GM10266 (cell line): ENCODE results near the gene PKP2.

Experiments
- DNase-seq: peaks from one replicate; pipeline ENCODE4 v3.0.0; 2012; ENCODE audit errors: extremely low spot score
- TF ChIP-seq, protein P1 (sequence below): IDR thresholded peaks from 2 replicates; pipeline ENCODE4 v1.5.1; 2012; ENCODE audit warnings: mild to moderate bottlenecking, low read depth; ENCODE audit not compliant: control insufficient read depth, insufficient read depth; ENCODE audit errors: missing control alignments

Gene PKP2

DNA sequence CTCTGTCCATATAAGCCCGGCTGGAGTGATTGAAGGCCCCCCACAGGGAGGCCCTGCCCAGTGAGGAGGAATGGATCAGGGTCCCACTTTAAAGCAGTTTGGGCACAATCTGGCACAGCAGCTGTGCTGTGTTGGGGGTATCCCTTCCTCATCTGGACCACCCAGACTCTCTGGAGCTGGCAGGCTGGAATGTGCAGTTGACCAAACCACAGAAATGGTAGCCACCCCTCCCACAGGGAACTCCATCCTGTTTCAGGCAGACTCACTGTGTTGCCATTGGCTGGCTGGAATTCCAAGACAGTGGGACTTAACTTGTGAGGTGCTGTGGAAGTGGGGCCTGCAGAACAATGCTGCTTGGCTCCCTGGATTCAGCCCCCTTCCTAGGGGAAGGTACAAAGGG lies 87.4 kb downstream of the PKP2 start:
- DNase-seq: no peak
- TF ChIP-seq, protein P1, sequence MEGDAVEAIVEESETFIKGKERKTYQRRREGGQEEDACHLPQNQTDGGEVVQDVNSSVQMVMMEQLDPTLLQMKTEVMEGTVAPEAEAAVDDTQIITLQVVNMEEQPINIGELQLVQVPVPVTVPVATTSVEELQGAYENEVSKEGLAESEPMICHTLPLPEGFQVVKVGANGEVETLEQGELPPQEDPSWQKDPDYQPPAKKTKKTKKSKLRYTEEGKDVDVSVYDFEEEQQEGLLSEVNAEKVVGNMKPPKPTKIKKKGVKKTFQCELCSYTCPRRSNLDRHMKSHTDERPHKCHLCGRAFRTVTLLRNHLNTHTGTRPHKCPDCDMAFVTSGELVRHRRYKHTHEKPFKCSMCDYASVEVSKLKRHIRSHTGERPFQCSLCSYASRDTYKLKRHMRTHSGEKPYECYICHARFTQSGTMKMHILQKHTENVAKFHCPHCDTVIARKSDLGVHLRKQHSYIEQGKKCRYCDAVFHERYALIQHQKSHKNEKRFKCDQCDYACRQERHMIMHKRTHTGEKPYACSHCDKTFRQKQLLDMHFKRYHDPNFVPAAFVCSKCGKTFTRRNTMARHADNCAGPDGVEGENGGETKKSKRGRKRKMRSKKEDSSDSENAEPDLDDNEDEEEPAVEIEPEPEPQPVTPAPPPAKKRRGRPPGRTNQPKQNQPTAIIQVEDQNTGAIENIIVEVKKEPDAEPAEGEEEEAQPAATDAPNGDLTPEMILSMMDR: no peak

DNA sequence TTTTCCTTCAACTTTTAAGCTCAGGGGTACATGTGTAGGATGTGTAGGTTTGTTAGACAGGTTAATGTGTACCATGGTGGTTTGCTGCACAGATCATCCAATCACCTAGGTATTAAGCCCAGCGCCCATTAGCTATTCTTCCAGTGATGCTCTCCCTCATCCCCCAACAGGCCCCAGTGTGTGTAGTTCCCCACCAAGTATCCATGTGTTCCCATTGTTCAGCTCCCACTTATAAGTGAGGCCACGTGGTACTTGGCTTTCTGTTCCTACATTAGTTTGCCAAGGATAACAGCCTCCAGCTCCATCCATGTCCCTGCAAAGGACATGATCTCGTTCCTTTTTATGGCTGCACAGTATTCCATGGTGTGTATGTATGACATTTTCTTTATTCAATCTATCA lies 92.3 kb downstream of the PKP2 start:
- TF ChIP-seq, protein P1: no peak
- no peak for DNase-seq

DNA sequence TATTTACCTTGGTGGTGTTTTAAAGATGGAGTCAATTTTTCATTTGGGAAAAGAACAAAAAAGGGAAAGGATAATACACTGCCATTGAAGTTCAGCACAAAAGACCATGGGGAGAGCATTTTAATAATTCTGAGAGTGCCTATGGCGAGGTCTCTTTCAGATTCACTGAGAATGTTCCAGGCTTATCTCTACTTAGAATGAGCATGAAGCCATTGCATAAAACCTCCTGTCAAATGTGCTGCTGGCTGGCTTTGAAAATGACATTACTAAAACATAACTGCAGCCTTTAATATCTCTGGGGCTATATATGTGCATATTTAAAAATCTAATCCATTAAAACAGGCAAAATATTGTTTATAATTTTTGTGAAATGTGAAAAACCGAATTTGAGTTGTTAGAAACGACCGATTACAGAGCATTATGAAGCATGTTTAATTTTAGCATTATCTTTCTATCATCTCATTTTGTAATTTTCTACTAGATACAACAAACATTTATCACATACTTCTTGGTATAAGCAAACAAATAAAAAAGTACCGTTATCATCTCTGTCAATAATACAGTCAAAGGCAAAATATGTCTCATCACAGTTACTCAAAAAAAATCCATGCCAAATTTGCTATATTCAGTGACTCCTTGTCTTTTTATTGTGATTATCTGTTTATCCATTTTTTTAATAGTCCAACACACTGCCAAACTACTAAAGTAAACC lies 95.2 kb downstream of the PKP2 start:
- TF ChIP-seq, protein P1: no peak
- no peak for DNase-seq

DNA sequence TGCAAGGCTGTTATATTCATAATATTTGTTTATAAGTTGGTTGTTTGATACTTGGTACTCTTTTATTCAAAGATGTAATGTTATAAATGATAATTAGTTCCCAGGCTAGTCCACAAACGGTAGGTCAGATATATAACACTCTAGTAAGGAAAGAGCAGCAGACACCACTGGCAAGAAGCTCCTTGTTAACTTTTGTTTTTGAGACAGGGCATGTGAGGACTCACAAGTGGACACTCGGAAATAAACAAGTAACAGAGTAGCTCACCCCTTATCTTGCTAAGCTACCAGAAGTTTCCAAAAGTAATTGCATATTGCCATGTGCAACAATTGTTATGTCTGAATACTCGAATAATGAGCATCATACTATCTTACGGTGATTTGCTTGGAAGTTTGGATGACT lies 102.3 kb downstream of the PKP2 start:
- no peak for DNase-seq
- TF ChIP-seq, protein P1: no peak

DNA sequence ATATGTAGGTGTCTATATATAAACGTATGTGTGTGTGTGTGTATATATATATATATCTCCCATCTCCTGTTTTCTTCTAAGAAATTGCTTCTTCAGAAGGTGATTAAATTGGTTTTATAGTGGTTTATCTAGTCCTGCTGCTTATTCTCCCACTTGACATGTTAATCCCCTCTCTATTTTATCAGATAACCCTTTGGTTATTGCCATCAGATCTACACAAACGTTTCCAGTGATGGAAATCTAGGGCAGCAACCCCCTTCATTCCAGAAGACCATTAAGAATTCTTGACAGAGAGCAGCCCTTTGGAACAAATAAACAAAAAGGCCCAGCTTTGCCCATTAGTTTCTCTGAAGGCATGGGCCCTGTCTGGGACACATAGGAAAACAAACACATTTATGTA lies 106.7 kb downstream of the PKP2 start:
- TF ChIP-seq, protein P1: no peak
- no peak for DNase-seq

DNA sequence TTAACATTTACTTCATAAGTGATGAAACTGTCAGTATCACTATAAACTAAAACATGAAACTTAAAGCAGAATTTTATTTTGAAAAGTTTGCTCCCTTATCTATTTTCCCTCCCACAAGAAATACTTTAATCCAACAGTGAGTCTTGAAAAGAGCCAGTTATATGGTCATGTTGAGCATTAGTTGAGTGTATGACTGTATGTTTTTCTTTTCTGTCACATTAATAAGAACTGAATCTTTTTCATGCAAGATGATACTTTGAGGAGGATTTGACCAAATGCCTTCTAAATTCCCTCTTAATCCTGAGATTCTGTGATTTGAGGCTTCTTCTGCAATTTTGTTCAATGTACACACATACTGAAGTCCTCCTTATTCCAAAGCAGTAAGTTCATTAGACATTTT lies 107.1 kb downstream of the PKP2 start:
- TF ChIP-seq, protein P1: no peak
- DNase-seq: no peak

DNA sequence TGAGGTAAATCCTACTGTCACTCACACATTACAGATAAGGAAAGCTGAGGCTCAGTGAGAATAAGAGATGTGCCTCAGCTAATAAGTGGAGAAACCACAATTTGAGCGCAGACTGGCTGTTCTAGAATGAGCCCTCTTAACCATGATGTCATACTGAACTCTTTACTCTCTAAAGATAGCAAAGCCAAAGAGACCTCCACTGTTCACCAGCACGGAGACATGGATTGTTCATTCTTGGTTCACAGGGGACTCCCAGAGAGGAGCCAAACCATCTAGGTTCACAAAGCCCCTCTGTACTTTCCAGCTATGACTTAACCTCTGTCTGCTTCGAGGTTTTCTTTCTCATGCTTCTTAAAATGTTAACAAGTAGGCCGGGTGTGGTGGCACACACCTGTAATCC lies 108.2 kb downstream of the PKP2 start:
- DNase-seq: peak; percentile 8
- TF ChIP-seq, protein P1: no peak
